ENCODE measurements around the gene ROR2.

Gene ROR2

GRCh38 chr9:91789941-91790340 is 160.1 kb downstream of the ROR2 start:
- no peak for DNase-seq

- DNase-seq = no peak
These were observed 162.1 kb downstream of the ROR2 start for GRCh38 chr9:91787931-91788330.

GRCh38 chr9:91786132-91786896 is 163.7 kb downstream of the ROR2 start:
- DNase-seq = no peak

- DNase-seq = no peak
These were observed 164.6 kb downstream of the ROR2 start for GRCh38 chr9:91785447-91785842.

- DNase-seq = no peak
These were observed 165.2 kb downstream of the ROR2 start for GRCh38 chr9:91784673-91785446.

- DNase-seq = no peak
These were observed 166.0 kb downstream of the ROR2 start for GRCh38 chr9:91783876-91784672.

GRCh38 chr9:91783411-91783810 is 166.6 kb downstream of the ROR2 start:
- DNase-seq = no peak

- no peak for DNase-seq
These were observed 167.3 kb downstream of the ROR2 start for GRCh38 chr9:91782708-91783214.

- DNase-seq = no peak
These were observed 168.1 kb downstream of the ROR2 start for GRCh38 chr9:91781906-91782305.

- no peak for DNase-seq
These were observed 168.9 kb downstream of the ROR2 start for GRCh38 chr9:91781116-91781515.

- DNase-seq = no peak
These were observed 172.0 kb downstream of the ROR2 start for GRCh38 chr9:91778031-91778430.

GRCh38 chr9:91777292-91777830 is 172.7 kb downstream of the ROR2 start:
- DNase-seq = no peak

- DNase-seq = no peak
These were observed 173.4 kb downstream of the ROR2 start for GRCh38 chr9:91776409-91777291.

- no peak for DNase-seq
These were observed 174.4 kb downstream of the ROR2 start for GRCh38 chr9:91775708-91776028.

- peak; percentile 53 to 62 for DNase-seq
These were observed 174.9 kb downstream of the ROR2 start for GRCh38 chr9:91775011-91775707.

- no peak for DNase-seq
These were observed 176.9 kb downstream of the ROR2 start for GRCh38 chr9:91773156-91773555.

- no peak for DNase-seq
These were observed 178.2 kb downstream of the ROR2 start for GRCh38 chr9:91771864-91772263.

- DNase-seq = no peak
These were observed 179.0 kb downstream of the ROR2 start for GRCh38 chr9:91771027-91771426.

GRCh38 chr9:91770229-91770628 is 179.8 kb downstream of the ROR2 start:
- no peak for DNase-seq

- no peak for DNase-seq
These were observed 180.8 kb downstream of the ROR2 start for GRCh38 chr9:91768977-91769916.
